ENCODE measurements around the gene DLEC1. TPM values are rescaled to one million over a fixed set of nuclear protein-coding genes. Genes with fewer than 3 reads are reported as not detected.

The DLEC1 gene
- total and polyA plus RNA-seq, 2 experiments from 2014 or later, result 0.31 to 0.66 TPM

GRCh38 chr3:38114052-38114874, 75.3 kb downstream of the DLEC1 start:
- H3K27me3 ChIP-seq (ENCODE audit: insufficient read depth), result no peaks in the 10 kb centered on the region
- no peaks in the 10 kb centered on the region for H3K36me3 ChIP-seq (ENCODE audit: insufficient read depth)
- Mint-ChIP-seq H3K27ac (no peak overlapping the region), H3K27me3 (ENCODE audit: insufficient read depth, low read depth, poor library complexity) (peaks cover 20% of the 10 kb centered on the region), H3K4me3 (no peak overlapping the region), H3K4me1 (no peaks in the 10 kb centered on the region), H3K36me3 (ENCODE audit: low read depth) (no peaks in the 10 kb centered on the region), H3K9me3 (no peaks in the 10 kb centered on the region; the same call in 2 of the 3 replicates)
- no peaks in the 10 kb centered on the region for H3K4me1 ChIP-seq (ENCODE audit: insufficient read depth)
- TF ChIP-seq JUNB (IDR thresholded peaks at IDR 0.05; ENCODE audit: unreplicated experiment) (no peak), NANOG (IDR thresholded peaks at IDR 0.05; ENCODE audit: borderline replicate concordance) (no peak), ETS1 (IDR thresholded peaks at IDR 0.05) (no peak), CREB1 (CRISPR knock-in tag; IDR thresholded peaks at IDR 0.05; ENCODE audit: low read depth) (no peak), POLR2AphosphoS5 (IDR thresholded peaks at IDR 0.05; ENCODE audit: low read depth) (no peak), ZNF114 (CRISPR knock-in tag; IDR thresholded peaks at IDR 0.05) (no peak), EZH2phosphoT487 (IDR thresholded peaks at IDR 0.05; ENCODE audit: unreplicated experiment) (no peak)
- no peak overlapping the region for H3K4me3 ChIP-seq
- H3K27ac ChIP-seq (ENCODE audit: low read depth), result no peak overlapping the region
- ATAC-seq (no peak), DNase-seq (ENCODE audit: low spot score) (no peak)
- no peak overlapping the region for H2AFZ ChIP-seq
- H3K79me2 ChIP-seq (replicated peaks; ENCODE audit: insufficient read depth), result no peaks in the 10 kb centered on the region
- H3F3A ChIP-seq (replicated peaks; ENCODE audit: low read depth), result no peaks in the 10 kb centered on the region
- H3K4me2 ChIP-seq, result no peak overlapping the region
- no peaks in the 10 kb centered on the region; the same call in 1 of the 2 replicates for H4K20me1 ChIP-seq (replicated peaks; ENCODE audit: insufficient read depth)
- no peaks in the 10 kb centered on the region for H3K9me2 ChIP-seq (ENCODE audit: insufficient read depth)

GRCh38 chr3:38114875-38115644, 76.1 kb downstream of the DLEC1 start:
- Mint-ChIP-seq H3K27me3 (ENCODE audit: insufficient read depth, low read depth, poor library complexity) (peaks cover 20% of the 10 kb centered on the region), H3K4me3 (no peak overlapping the region), H3K4me1 (no peaks in the 10 kb centered on the region), H3K9me3 (no peaks in the 10 kb centered on the region; the same call in 2 of the 3 replicates), H3K36me3 (ENCODE audit: low read depth) (no peaks in the 10 kb centered on the region; the same call in 2 of the 3 replicates), H3K27ac (no peak overlapping the region)
- H3K27ac ChIP-seq (ENCODE audit: low read depth), result no peak overlapping the region
- DNase-seq (ENCODE audit: low spot score) (no peak), ATAC-seq (no peak)
- no peak overlapping the region for H2AFZ ChIP-seq
- no peak overlapping the region for H3K4me2 ChIP-seq
- H3F3A ChIP-seq (replicated peaks; ENCODE audit: low read depth), result no peaks in the 10 kb centered on the region
- no peaks in the 10 kb centered on the region for H3K9me2 ChIP-seq (ENCODE audit: insufficient read depth)
- H3K79me2 ChIP-seq (replicated peaks; ENCODE audit: insufficient read depth), result no peaks in the 10 kb centered on the region
- H3K4me3 ChIP-seq, result no peak overlapping the region
- H3K4me1 ChIP-seq (ENCODE audit: insufficient read depth), result no peaks in the 10 kb centered on the region
- H4K20me1 ChIP-seq (replicated peaks; ENCODE audit: insufficient read depth), result no peaks in the 10 kb centered on the region; the same call in 1 of the 2 replicates
- no peaks in the 10 kb centered on the region for H3K36me3 ChIP-seq (ENCODE audit: insufficient read depth)
- no peaks in the 10 kb centered on the region for H3K27me3 ChIP-seq (ENCODE audit: insufficient read depth)
- TF ChIP-seq ZNF462 (CRISPR knock-in tag; IDR thresholded peaks at IDR 0.05), result no peak
- TF ChIP-seq REST (IDR thresholded peaks at IDR 0.05; ENCODE audit: unreplicated experiment), result no peak

Data from GM23338 (cell line).